Neural cell (in vitro differentiated cells): Measurements from ENCODE around the gene AKAP14. TPM values are rescaled to one million over a fixed set of nuclear protein-coding genes. Genes with fewer than 3 reads are reported as not detected.

ENCODE experiments used
- H2AFZ ChIP-seq: fragments of 200-600, 300-800 bp; sonication (generic), shearing (Covaris generic); 2 replicates; pipeline ENCODE4 v1.6.0; 2014; ENCODE audit warnings: low read depth, mild to moderate bottlenecking, antibody characterized with exemption, low read length, moderate library complexity
- H3F3A ChIP-seq: fragments of 200-600 bp; shearing (Covaris generic); 2 replicates; pipeline ENCODE4 v1.6.1; 2016; ENCODE audit warnings: mild to moderate bottlenecking, moderate library complexity, mixed read lengths, antibody characterized with exemption, low read length; ENCODE audit not compliant: insufficient read depth, poor library complexity, severe bottlenecking
- H3K27ac ChIP-seq: fragments of 200-600, 300-800 bp; sonication (generic), shearing (Covaris generic); 2 replicates; pipeline ENCODE4 v1.5.1; 2014; ENCODE audit warnings: mild to moderate bottlenecking, low read length, moderate library complexity
- H3K27me3 ChIP-seq: fragments of 300-800, 200-600 bp; sonication (generic), shearing (Covaris generic); 2 replicates; pipeline ENCODE4 v1.6.0; 2014; ENCODE audit warnings: mild to moderate bottlenecking, low read depth, low read length, moderate library complexity; ENCODE audit not compliant: insufficient read depth
- H3K36me3 ChIP-seq: fragments of 300-800, 200-600 bp; sonication (generic), shearing (Covaris generic); 2 replicates; pipeline ENCODE4 v1.5.1; 2014; ENCODE audit warnings: mild to moderate bottlenecking, antibody characterized with exemption, low read length, moderate library complexity; ENCODE audit not compliant: insufficient read depth
- H3K4me2 ChIP-seq: fragments of 300-800, 200-600 bp; sonication (generic), shearing (Covaris generic); 2 replicates; pipeline ENCODE4 v1.6.0; 2014; ENCODE audit warnings: mild to moderate bottlenecking, low read length
- H3K4me3 ChIP-seq: fragments of 300-800, 200-600 bp; sonication (generic), shearing (Covaris generic); 2 replicates; pipeline ENCODE4 v1.5.1; 2014; ENCODE audit warnings: mild to moderate bottlenecking, low read length, moderate library complexity
- H3K79me2 ChIP-seq: fragments of 200-600 bp; shearing (Covaris generic); replicated peaks from 2 replicates; pipeline ENCODE4 v1.6.0; 2014; ENCODE audit warnings: mild to moderate bottlenecking, low read length, moderate library complexity; ENCODE audit not compliant: insufficient read depth
- H3K9ac ChIP-seq: fragments of 300-800, 200-600 bp; sonication (generic), shearing (Covaris generic); 2 replicates; pipeline ENCODE4 v1.6.1; 2016; ENCODE audit warnings: mild to moderate bottlenecking, low read length, mixed read lengths
- H3K9me2 ChIP-seq: fragments of 200-600 bp; shearing (Covaris generic); 2 replicates; pipeline ENCODE4 v1.6.1; 2016; ENCODE audit warnings: mild to moderate bottlenecking, low read length, mixed read lengths; ENCODE audit not compliant: insufficient read depth
- H3K9me3 ChIP-seq: fragments of 200-600, 300-800 bp; sonication (generic), shearing (Covaris generic); 2 replicates; pipeline ENCODE4 v1.6.1; 2016; ENCODE audit warnings: mild to moderate bottlenecking, mixed run types, low read length, moderate library complexity, mixed read lengths
- H4K20me1 ChIP-seq: fragments of 200-600 bp; shearing (Covaris generic); 2 replicates; pipeline ENCODE4 v1.6.1; 2016; ENCODE audit warnings: mild to moderate bottlenecking, mixed run types; ENCODE audit not compliant: insufficient read depth
- CTCF ChIP-seq: fragments of 450-650 bp; IDR thresholded peaks from 2 replicates; pipeline ENCODE4 v1.5.1; 2014; ENCODE audit warnings: antibody characterized with exemption, mild to moderate bottlenecking, moderate library complexity; ENCODE audit not compliant: poor library complexity, severe bottlenecking
- EP300 ChIP-seq: fragments of 450-650 bp; conservative IDR thresholded peaks from 2 replicates; pipeline ENCODE4 v1.6.1; 2014; ENCODE audit warnings: antibody characterized with exemption, mild to moderate bottlenecking, moderate library complexity; ENCODE audit not compliant: poor library complexity, severe bottlenecking
- EZH2 ChIP-seq: fragments of 200-600, 300-800 bp; shearing (Covaris generic), sonication (generic); IDR thresholded peaks from 2 replicates; pipeline ENCODE4 v1.6.1; 2014; ENCODE audit warnings: antibody characterized with exemption, low read length, borderline replicate concordance, mild to moderate bottlenecking; ENCODE audit not compliant: insufficient read depth, poor library complexity, severe bottlenecking
- MXI1 ChIP-seq: fragments of 450-650 bp; conservative IDR thresholded peaks from 2 replicates; pipeline ENCODE4 v1.6.1; 2014; ENCODE audit warnings: antibody characterized with exemption, mild to moderate bottlenecking; ENCODE audit not compliant: poor library complexity, severe bottlenecking
- POLR2AphosphoS5 ChIP-seq: IDR thresholded peaks from 2 replicates; pipeline ENCODE4 v1.6.1; 2012
- RAD21 ChIP-seq: fragments of 450-650 bp; conservative IDR thresholded peaks from 2 replicates; pipeline ENCODE4 v1.6.1; 2014; ENCODE audit warnings: antibody characterized with exemption, mild to moderate bottlenecking, moderate library complexity
- REST ChIP-seq: IDR thresholded peaks from 2 replicates; pipeline ENCODE4 v1.6.1; 2012; ENCODE audit warnings: borderline replicate concordance
- SMC3 ChIP-seq: fragments of 450-650 bp; conservative IDR thresholded peaks from 2 replicates; pipeline ENCODE4 v1.6.1; 2014; ENCODE audit warnings: antibody characterized with exemption, mild to moderate bottlenecking, moderate library complexity; ENCODE audit not compliant: poor library complexity
- TAF1 ChIP-seq: IDR thresholded peaks from 2 replicates; pipeline ENCODE4 v1.6.1; 2012; ENCODE audit warnings: low read depth
- polyA plus RNA-seq: library from polyadenylated mRNA; depleted of rRNA; stranded (reverse); fragments of >200 nt; gene quantifications from 2 replicates; pipeline ENCODE4 v1.2.3, GENCODE V29; 2014

The AKAP14 gene
- polyA plus RNA-seq, 1 donor from 2014 or later, result 4.2 TPM

- Histone ChIP-seq H3K79me2 (peaks cover 17% of the 10 kb centered on the region), H3F3A (no peaks in the 10 kb centered on the region), H4K20me1 (no peaks in the 10 kb centered on the region), H3K4me2 (peak overlapping the region; percentile 30), H3K27me3 (no peaks in the 10 kb centered on the region), H2AFZ (peak overlapping the region; percentile 51), H3K9me3 (no peaks in the 10 kb centered on the region), H3K9me2 (no peaks in the 10 kb centered on the region), H3K9ac (peak overlapping the region; percentile 53), H3K36me3 (no peaks in the 10 kb centered on the region), H3K4me3 (peak overlapping the region; percentile 78), H3K27ac (peak overlapping the region; percentile 66)
- TF ChIP-seq TAF1 (no peak), RAD21 (no peak), MXI1 (no peak), SMC3 (no peak), EZH2 (no peak), CTCF (no peak), EP300 (no peak), REST (no peak), POLR2AphosphoS5 (no peak)
Measured at GRCh38 chrX:119853444-119853843, 42.2 kb upstream of the AKAP14 start.

- H2AFZ ChIP-seq, result no peak overlapping the region
- H3K27me3 ChIP-seq, result no peaks in the 10 kb centered on the region
- no peaks in the 10 kb centered on the region for H4K20me1 ChIP-seq
- H3K27ac ChIP-seq, result peak overlapping the region; percentile 92
- peaks cover 15% of the 10 kb centered on the region for H3K79me2 ChIP-seq
- no peaks in the 10 kb centered on the region for H3K9me2 ChIP-seq
- no peaks in the 10 kb centered on the region for H3F3A ChIP-seq
- peak overlapping the region; percentile 82 for H3K4me3 ChIP-seq
- H3K36me3 ChIP-seq, result no peaks in the 10 kb centered on the region
- peak overlapping the region; percentile 85 for H3K9ac ChIP-seq
- H3K4me2 ChIP-seq, result peak overlapping the region; percentile 25
- H3K9me3 ChIP-seq, result no peaks in the 10 kb centered on the region
- peak; percentile 60 for TF ChIP-seq POLR2AphosphoS5
- no peak for TF ChIP-seq EZH2
- TF ChIP-seq MXI1, result peak; percentile 24
- no peak for TF ChIP-seq CTCF
- no peak for TF ChIP-seq EP300
- TF ChIP-seq TAF1, result no peak
- peak; percentile 20 for TF ChIP-seq REST
- TF ChIP-seq RAD21, result no peak
- no peak for TF ChIP-seq SMC3
Measured at GRCh38 chrX:119870626-119871131, 25.0 kb upstream of the AKAP14 start.
